ENCODE data around the gene ZNF487.
"Not testable (repeated sequence)": the region's sequence is repeated elsewhere in the genome, so short reads cannot be mapped to it uniquely, and the experiment has no call there.

Gene ZNF487

GRCh38 chr10:43417950-43418768, 18.8 kb upstream of the ZNF487 start:
- TF ChIP-seq CTCF (IDR thresholded peaks at IDR 0.05; ENCODE audit: low read depth, low read length), result no peak
- no peaks in the 10 kb centered on the region for H3K9me3 ChIP-seq
- no peaks in the 10 kb centered on the region for H3K36me3 ChIP-seq
- no peaks in the 10 kb centered on the region for H3K4me1 ChIP-seq
- no peaks in the 10 kb centered on the region for H3K27me3 ChIP-seq
- DNase-seq, result no peak
- H3K4me3 ChIP-seq (ENCODE audit: low read depth, low read length), result no peak overlapping the region

- DNase-seq, result no peak
- TF ChIP-seq CTCF (IDR thresholded peaks at IDR 0.05; ENCODE audit: low read depth, low read length), result no peak
- Histone ChIP-seq H3K36me3 (no peaks in the 10 kb centered on the region), H3K4me3 (ENCODE audit: low read depth, low read length) (no peak overlapping the region; the same call in 1 of the 2 replicates), H3K9me3 (no peaks in the 10 kb centered on the region), H3K27me3 (no peaks in the 10 kb centered on the region), H3K4me1 (no peaks in the 10 kb centered on the region)
Observed at GRCh38 chr10:43419997-43420368, 16.9 kb upstream of the ZNF487 start.

GRCh38 chr10:43420369-43421200, 16.3 kb upstream of the ZNF487 start:
- DNase-seq, result peak; percentile 82
- no peaks in the 10 kb centered on the region for H3K9me3 ChIP-seq
- TF ChIP-seq CTCF (IDR thresholded peaks at IDR 0.05; ENCODE audit: low read depth, low read length), result peak; percentile 13; the same call in 1 of the 2 replicates
- H3K36me3 ChIP-seq, result no peaks in the 10 kb centered on the region
- H3K4me1 ChIP-seq, result no peaks in the 10 kb centered on the region
- peak overlapping the region; percentile 57 for H3K4me3 ChIP-seq (ENCODE audit: low read depth, low read length)
- no peaks in the 10 kb centered on the region for H3K27me3 ChIP-seq

GRCh38 chr10:43421201-43421507, 15.8 kb upstream of the ZNF487 start:
- DNase-seq, result no peak
- no peak for TF ChIP-seq CTCF (IDR thresholded peaks at IDR 0.05; ENCODE audit: low read depth, low read length)
- Histone ChIP-seq H3K36me3 (no peaks in the 10 kb centered on the region), H3K27me3 (no peaks in the 10 kb centered on the region), H3K4me3 (ENCODE audit: low read depth, low read length) (peak overlapping the region; percentile 57), H3K4me1 (no peaks in the 10 kb centered on the region), H3K9me3 (no peaks in the 10 kb centered on the region)

GRCh38 chr10:43421519-43421918, 15.4 kb upstream of the ZNF487 start:
- DNase-seq, result no peak
- no peak for TF ChIP-seq CTCF (IDR thresholded peaks at IDR 0.05; ENCODE audit: low read depth, low read length)
- Histone ChIP-seq H3K4me3 (ENCODE audit: low read depth, low read length) (peak overlapping the region; percentile 57), H3K9me3 (no peaks in the 10 kb centered on the region), H3K27me3 (no peaks in the 10 kb centered on the region), H3K36me3 (no peaks in the 10 kb centered on the region), H3K4me1 (no peaks in the 10 kb centered on the region)

- not testable (repeated sequence) for H3K4me3 ChIP-seq (ENCODE audit: low read depth, low read length); H3K4me1 ChIP-seq; H3K36me3 ChIP-seq; DNase-seq; H3K27me3 ChIP-seq; H3K9me3 ChIP-seq
Observed at GRCh38 chr10:43421944-43422343, 15.0 kb upstream of the ZNF487 start.

All from BE2C (cell line).